GM12801 (cell line): ENCODE results near the gene EPAS1.
A peak's percentile ranks its signal among the peaks of the same experiment; 100 is the strongest.

Experiments
- TF ChIP-seq, protein P1 (sequence below): IDR thresholded peaks from one replicate; pipeline ENCODE4 v1.5.1; 2011; ENCODE audit warnings: control low read depth; ENCODE audit not compliant: insufficient read length; ENCODE audit errors: extremely low read depth

Gene EPAS1

DNA sequence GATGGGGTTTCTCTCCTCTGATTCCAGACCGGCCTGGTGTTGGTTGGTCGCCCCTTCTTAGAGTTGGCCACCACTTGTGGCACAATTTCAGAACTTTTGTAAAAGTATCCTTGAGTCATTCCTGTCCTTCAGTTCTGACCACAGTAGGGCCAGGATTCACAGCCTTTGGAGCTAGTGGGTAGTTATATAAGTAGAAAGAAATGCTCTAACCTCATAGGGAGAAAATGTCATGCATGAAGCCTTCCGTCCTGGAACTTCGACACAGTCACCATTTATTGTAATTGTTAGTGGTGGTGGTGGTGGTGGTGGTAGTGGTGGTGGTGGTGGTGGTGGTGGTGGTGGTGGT lies 65.4 kb downstream of the EPAS1 start:
- TF ChIP-seq, protein P1, sequence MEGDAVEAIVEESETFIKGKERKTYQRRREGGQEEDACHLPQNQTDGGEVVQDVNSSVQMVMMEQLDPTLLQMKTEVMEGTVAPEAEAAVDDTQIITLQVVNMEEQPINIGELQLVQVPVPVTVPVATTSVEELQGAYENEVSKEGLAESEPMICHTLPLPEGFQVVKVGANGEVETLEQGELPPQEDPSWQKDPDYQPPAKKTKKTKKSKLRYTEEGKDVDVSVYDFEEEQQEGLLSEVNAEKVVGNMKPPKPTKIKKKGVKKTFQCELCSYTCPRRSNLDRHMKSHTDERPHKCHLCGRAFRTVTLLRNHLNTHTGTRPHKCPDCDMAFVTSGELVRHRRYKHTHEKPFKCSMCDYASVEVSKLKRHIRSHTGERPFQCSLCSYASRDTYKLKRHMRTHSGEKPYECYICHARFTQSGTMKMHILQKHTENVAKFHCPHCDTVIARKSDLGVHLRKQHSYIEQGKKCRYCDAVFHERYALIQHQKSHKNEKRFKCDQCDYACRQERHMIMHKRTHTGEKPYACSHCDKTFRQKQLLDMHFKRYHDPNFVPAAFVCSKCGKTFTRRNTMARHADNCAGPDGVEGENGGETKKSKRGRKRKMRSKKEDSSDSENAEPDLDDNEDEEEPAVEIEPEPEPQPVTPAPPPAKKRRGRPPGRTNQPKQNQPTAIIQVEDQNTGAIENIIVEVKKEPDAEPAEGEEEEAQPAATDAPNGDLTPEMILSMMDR, result no peak

DNA sequence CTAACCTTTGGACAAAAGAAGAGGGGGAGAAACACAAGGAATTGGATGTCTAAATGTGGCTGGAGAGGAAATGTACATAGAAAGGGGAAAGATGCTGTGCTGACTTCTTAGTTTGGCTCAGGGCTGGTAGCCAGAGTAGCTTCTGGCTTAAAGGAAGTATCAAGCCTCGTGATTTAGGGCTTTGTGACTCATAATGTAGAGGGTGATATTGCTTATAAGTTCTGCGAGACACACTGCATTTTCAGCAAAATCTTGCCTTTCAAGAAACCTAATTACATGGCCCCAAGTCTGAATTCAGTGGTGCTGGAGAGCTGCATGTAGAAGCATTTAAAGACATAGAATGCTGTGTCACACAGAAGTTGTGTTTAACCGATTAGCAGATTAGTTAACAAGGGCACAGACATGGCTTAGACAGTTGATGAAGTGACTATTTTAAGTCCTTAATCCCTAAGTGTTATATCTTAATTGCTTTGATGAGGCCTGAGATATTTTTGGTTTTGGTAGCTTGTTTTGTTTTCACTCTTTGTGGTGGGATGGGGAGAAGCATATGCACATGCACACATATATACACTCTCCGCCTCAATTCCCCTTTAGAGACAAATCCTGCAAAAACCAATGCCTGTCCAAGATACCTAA lies 66.4 kb downstream of the EPAS1 start:
- TF ChIP-seq, protein P1, result no peak

DNA sequence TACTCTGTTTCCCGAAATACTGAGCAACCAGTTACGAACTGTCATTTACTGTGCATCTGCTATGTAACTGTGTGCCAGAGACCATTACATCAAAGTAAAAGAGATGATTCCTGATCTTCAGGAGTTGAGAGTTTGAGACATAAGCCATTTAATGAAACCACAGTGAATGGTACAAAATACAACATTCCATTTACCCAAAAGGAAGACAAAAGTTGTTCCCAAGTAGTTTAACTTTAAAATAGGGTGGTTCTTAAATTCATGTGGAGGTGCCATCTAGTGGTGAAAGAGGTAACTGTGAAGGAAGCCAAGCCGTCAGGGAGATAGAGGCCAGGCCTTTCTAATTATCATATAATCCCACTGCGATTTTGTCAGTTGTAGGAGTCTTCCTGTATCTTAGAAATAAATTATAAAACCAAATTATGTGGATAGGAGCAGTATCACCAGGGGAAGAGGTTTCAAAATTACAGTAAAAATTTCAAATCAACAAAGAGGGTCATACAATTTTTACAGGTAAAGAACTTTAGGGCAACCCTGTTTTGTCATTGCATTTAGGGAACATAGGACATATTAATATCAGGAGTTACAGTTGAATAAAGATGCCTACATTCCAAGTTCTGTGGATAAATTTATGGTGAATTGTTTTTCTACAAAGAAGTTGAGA lies 67.7 kb downstream of the EPAS1 start:
- TF ChIP-seq, protein P1, result peak; percentile 47

DNA sequence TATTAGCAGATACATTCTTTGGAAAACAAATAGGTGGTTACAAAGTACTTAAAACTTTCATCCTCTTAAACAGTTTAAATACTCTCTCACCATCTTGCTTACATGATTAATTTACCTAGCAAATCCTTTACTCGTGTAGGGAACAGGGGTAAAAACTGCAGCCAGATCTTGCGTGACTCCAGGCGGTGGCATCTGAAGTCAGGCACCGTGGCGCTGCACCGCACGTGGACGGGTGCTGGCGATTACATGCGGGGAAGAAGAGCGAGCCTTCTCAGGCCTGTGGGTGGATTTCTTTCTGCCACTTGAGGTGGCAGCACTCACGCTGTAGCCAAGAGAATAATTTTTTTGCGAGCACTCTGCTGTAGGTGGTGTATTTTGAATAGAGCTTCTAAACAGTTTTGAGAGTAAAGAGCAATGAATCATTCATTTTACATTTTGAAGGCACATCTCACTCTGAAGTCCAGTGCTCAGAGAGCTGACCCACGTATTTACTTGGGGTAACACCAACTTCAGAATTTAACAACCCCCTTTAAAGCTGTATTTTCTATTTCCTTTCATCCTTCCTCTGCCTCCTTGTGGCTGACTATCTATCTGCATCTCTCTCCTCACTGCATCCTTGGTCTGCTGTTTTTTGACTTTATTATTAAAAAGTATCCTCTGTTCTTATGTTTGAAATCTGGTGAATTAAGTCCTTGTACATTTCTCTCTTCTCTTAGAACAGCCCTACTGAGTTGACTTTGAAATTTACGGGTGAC lies 68.9 kb downstream of the EPAS1 start:
- TF ChIP-seq, protein P1, result no peak

DNA sequence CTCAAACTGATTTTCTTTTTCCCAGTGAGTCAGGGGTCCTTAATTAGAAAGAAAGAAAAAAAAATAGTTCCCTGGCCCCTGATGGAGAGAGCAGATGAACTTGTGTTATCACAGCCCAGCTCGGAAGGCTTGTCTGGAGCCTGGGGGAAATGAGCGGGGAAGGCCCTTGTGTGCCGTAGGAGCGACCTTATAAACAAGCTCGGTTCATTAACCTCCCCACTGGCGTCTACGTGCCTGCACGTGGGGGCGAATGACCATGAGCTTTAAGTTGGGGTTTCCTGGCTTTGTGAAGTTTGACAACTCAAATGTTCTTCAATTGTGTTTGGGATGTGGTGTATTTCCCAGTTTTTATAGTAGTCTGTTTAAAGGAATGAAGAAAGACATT lies 69.5 kb downstream of the EPAS1 start:
- TF ChIP-seq, protein P1, result no peak

DNA sequence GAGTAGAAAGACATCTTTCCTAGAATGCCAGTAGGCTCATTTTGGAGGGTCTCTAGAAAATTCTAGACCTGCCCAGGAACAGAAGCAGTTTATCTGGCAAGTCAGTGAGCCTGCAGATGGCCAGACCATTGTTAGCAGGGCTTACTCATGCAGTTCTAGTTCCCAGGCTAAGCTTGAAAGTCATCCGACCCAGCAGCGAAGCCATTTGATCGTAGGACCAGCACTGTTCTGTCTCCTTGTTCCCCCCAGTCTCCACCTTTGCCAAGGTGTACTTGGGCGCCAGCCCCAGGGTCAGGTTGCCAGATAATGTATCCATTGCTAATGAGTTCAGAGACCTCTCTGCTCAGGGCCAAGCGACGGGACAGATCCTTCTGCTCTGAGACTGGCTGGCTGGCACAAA lies 70.1 kb downstream of the EPAS1 start:
- TF ChIP-seq, protein P1, result no peak

DNA sequence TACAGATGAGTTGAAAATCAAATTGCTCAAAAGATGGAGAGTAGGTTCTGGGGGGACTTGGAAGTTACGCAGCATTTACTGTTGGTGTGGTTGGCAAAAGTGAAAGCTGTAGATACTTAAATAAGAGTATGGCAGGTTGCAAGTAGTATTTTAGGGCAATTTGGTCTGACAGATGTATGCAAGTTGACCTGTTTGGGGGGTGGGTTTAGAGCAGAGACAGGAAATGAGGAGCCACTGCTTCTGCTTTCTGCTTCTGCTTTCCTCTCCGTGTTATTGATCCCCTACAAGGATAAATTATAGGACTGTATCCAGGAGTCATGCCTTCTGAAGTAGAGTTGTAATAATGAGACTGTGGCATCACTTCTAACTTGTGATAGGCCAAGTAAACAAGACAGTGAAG lies 71.2 kb downstream of the EPAS1 start:
- TF ChIP-seq, protein P1, result no peak
